ENCODE results near the gene CCNA1.

The CCNA1 gene

DNA sequence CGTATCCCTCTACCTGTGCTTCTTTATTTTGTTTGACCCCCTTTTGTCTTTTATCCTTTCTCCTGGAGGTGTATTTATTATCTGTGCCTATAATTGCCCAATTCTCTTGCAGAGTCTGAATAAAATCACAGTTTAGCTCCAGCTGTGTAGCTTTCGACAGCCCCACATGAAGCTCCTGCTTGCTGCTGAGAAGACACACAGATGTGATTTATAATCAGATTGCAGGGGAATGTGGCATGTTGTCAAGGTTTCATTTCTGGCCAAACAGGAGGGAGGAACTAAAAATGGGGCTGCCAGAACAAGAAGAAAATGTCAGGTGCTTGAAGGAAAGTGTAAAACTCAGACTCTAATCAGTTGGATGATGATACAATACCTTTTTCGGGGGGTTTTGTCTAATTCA lies 22.7 kb downstream of the CCNA1 start:
- DNase-seq: no peak

DNA sequence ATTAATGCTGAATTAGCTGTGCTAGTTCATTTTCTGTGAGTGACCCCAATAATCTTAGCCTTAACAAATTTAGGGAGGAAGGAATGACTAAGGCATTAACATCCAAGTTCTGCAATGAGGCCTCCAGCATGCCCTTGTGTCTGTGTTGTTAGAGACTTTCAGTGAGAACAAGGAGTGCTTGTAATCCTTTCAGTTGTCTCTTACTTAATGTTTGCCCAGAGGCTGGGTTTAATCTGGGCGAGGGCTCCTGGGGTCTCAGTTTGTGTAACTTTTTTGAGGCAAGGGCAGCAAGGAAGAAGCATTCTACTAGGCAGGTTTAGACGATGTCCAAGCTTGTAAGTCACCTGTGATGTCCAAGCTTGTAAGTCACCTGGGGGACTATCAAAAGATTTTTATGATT lies 24.3 kb downstream of the CCNA1 start:
- no peak for DNase-seq

DNA sequence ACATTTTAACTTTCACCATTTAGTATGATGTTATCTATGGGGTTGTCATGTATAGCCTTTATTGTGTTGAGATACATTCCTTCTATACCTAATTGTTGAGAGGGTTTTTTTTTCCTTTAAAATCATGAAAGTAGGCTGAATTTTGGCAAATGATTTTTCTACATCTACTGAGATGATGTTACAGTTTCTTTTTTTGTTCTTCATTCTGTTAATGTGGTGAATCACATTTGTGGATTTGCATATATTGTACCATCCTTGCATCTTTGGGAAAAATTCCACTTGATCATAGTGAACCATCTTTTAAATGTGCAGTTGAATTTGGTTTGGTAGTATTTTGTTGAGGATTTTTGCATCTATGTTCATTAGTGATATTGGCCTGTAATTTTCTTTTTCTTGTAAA lies 29.2 kb downstream of the CCNA1 start:
- no peak for DNase-seq

DNA sequence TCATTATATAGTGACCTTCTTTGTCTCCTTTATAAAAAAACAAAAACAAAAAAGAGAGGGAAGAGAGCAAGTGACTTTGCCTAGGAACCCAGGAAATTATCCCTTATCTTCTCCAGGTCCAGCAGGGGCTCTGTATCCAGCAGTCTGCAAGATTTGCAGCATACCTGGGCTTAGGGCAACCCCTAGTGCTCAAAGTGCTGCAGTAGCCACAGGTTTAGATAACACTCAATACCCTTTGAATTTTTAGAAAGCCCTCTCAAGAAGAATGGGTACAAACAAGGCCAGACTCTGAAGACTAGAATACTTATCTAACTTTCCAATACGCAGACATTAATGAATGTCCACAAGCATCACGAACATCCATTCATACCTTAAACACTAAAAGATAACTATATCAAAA lies 43.2 kb downstream of the CCNA1 start:
- DNase-seq: no peak

DNA sequence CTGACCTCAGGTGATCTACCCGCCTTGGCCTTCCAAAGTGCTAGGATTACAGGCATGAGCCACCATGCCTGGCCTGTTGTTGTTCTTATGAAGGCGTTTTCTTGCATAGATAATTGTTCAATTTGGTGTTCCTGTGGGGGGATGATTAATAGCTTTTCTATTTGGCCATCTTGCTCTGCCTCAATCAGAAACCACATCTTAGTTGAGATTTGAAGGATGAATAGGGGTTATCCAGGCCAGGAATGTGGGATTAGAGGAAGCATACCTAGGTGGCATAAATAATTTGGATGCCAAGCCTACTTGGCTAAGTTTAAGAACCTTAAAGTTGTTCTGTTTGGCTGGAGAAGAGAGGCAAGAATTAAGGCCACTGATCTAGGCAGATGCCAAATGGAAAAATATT lies 44.4 kb downstream of the CCNA1 start:
- no peak for DNase-seq

DNA sequence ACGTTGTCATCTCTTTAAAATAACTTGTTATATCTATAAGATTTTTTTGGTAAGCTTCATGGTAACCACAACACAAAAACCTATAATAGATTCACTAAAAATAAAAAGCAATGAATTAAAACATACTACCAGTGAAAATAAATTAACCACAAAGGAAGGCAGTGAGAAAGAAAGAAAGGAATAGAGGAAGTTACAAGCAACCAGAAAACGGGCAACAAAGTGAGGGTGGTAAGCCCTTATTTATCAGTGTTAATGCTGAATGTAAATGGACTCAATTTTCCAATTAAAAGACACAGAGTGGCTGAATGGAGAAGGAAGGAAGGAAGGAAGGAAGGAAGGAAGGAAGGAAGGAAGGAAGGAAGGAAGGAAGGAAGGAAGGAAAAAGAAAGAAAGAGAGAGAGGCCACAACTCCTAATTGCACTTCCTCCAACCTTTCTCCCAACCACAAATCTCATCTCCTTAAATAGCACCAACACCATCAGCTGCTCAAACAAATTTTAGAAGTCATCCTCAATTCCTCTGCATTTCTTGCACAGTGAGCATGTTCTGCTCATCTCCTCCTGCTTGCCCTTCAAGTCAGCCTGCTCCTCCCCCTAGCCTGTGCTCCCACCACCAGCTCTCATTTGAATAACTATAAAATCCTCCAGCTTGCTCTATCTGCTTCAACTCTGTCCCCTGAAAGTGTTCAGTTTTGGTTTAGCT lies 48.6 kb downstream of the CCNA1 start:
- no peak for DNase-seq

DNA sequence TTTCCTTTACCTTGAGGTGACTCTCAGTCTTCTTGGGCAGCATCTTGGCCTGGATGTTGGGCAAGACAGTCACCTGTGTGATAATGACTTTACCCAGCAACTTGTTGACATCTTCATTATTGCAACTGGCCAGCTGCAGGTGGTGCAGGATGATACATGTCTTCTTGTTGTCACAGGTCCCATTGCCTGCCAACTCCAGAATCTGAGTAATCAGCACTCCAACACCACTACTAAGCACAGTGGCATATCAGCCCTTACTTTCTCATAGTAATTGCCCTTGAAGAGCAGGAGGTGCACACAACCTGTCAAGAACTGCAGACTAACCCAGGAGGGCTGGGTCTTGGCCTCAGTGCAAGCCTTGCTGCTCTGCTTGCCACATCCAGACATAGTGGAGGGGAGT lies 57.8 kb downstream of the CCNA1 start:
- DNase-seq: no peak
